Peyer's patch (tissue), 4 donors: ENCODE measurements around the gene MUC2.

ENCODE experiments used
- CTCF ChIP-seq, 6 experiments: fragments of 450-650 bp in 4 of 6; fragments of 200-600 bp in 2 of 6; sonication (generic) in 1 of 6; IDR thresholded peaks; one replicate each; pipeline ENCODE4 v1.5.1; 2017 to 2019; ENCODE audit warnings: antibody characterized with exemption in 6 of 6, mild to moderate bottlenecking in 3 of 6, moderate library complexity in 1 of 6
- POLR2A ChIP-seq, 2 donors: fragments of 450-650 bp; IDR thresholded peaks; one replicate each; pipeline ENCODE4 v1.5.1; 2017; ENCODE audit warnings: antibody characterized with exemption in 2 of 2, mild to moderate bottlenecking in 2 of 2, moderate library complexity in 2 of 2

- TF ChIP-seq POLR2A (IDR thresholded peaks at IDR 0.05) = no peak
- TF ChIP-seq CTCF (IDR thresholded peaks at IDR 0.05) = no peak
These were observed 47.4 kb downstream of the MUC2 start for GRCh38 chr11:1121813-1122663.
